ENCODE measurements around the gene FLCN.

The FLCN gene

DNA sequence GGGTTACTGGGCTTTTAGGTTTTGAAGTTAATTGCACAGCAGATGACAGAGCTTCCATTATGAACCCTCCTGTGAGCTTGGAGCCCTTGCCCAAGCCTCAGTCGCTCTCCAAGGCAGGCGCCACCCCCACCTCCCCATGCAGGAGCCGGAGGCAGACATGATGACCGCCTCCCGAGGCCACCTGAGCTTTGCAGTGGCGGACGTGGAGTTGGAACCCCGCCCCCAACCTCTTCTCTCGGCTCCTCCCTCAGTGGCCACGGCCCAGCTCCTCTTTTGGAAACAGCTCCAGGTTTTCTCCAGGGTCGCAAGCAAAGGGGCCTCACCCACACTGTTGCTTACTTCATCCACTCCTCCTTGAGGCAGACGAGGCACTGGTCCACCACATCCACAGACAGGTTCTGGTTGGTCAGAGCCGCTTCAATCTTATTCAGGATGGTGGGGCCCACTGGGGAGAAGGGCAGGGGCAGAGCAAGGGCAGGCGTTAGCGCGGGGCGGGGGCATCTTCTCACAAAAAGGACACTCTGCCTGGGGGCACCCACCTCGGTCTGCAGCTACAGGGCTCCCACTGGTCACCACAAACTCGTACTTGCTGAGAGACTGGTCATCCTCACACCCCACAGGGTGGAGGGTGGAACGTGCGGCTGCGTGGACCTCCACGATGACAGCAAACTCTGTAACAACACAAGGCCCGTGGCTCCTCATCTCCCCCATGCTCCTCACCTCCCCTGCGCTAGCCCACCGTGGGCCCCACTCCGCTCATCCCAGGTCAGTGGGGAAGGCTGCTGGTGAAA, 22.1 kb downstream of the FLCN start:
- H3K4me3 ChIP-seq (ENCODE audit: low read depth, low read length), result no peak overlapping the region
- DNase-seq (ENCODE audit: low read depth, low spot score), result no peak
- in situ Hi-C loops (cut with HindIII; ENCODE audit: low sequenced_read_pairs), result no loop called here
- TF ChIP-seq, protein P1, sequence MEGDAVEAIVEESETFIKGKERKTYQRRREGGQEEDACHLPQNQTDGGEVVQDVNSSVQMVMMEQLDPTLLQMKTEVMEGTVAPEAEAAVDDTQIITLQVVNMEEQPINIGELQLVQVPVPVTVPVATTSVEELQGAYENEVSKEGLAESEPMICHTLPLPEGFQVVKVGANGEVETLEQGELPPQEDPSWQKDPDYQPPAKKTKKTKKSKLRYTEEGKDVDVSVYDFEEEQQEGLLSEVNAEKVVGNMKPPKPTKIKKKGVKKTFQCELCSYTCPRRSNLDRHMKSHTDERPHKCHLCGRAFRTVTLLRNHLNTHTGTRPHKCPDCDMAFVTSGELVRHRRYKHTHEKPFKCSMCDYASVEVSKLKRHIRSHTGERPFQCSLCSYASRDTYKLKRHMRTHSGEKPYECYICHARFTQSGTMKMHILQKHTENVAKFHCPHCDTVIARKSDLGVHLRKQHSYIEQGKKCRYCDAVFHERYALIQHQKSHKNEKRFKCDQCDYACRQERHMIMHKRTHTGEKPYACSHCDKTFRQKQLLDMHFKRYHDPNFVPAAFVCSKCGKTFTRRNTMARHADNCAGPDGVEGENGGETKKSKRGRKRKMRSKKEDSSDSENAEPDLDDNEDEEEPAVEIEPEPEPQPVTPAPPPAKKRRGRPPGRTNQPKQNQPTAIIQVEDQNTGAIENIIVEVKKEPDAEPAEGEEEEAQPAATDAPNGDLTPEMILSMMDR (IDR thresholded peaks at IDR 0.05; ENCODE audit: low read depth, low read length), result no peak

DNA sequence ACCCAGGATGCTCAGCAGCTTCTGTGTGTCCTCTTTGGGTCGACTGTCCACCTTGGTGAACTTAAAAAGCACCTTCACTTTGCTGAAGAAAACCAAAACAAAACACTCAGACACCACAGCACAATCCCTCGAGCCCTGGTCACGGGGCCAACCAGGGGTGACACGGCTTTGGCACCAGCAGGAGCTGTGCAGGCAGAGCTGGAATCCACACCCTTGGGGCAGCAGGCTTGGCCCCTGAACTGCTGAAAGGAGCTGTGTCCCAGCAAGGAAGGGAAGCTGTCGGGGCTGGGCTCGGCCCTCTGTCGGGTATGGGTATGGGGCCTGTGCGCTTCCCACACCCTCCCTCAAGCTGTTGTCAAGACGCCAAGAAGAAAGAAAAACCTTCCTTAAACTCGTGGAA, 23.2 kb downstream of the FLCN start:
- no peak for DNase-seq (ENCODE audit: low read depth, low spot score)
- H3K4me3 ChIP-seq (ENCODE audit: low read depth, low read length), result no peak overlapping the region
- TF ChIP-seq, protein P1 (IDR thresholded peaks at IDR 0.05; ENCODE audit: low read depth, low read length), result no peak
- in situ Hi-C loops (cut with HindIII; ENCODE audit: low sequenced_read_pairs), result no loop called here

DNA sequence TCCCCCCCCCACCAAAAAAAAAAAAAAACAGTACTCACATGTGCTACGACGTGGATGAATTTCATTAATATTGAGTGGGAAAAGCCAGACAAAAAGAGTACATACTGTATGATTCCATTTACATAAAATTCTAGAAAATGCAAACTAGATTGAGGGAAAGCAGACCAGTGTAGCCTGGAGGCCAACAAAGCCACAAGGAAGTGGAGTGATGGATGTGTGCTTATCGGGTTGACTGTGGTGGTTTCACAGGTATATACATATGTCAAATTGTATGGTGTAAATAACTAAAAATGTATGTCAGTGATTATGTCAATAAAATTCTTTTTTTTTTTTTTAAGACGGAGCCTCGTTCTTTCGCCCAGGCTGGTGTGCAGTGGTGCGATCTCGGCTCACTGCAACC, 29.0 kb downstream of the FLCN start:
- H3K4me3 ChIP-seq (ENCODE audit: low read depth, low read length), result no peak overlapping the region
- TF ChIP-seq, protein P1 (IDR thresholded peaks at IDR 0.05; ENCODE audit: low read depth, low read length), result no peak
- in situ Hi-C loops (cut with HindIII; ENCODE audit: low sequenced_read_pairs), result no loop called here
- DNase-seq (ENCODE audit: low read depth, low spot score), result no peak

DNA sequence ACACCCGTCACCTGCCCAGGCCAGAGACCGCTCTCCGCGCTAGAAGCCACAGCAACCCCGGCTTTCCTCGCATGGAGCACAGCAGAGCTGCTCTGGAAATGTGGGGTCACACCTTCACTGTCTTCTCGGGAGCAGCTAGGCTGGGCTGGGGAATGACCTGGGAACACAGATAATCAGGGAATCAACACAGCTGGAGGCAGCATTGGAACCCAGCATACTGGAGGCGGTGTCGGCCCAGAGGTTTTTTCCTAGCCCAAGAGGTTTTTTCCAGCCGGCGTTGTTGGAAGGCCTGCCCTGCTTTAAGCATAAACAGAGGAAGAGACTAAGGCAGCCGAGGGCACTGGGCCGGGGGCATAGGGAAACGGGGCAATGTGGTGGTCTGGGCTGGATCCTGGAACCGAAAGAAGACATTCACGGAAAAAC, 30.0 kb downstream of the FLCN start:
- TF ChIP-seq, protein P1 (IDR thresholded peaks at IDR 0.05; ENCODE audit: low read depth, low read length), result no peak
- in situ Hi-C loops (cut with HindIII; ENCODE audit: low sequenced_read_pairs), result no loop called here
- no peak overlapping the region for H3K4me3 ChIP-seq (ENCODE audit: low read depth, low read length)
- no peak for DNase-seq (ENCODE audit: low read depth, low spot score)

DNA sequence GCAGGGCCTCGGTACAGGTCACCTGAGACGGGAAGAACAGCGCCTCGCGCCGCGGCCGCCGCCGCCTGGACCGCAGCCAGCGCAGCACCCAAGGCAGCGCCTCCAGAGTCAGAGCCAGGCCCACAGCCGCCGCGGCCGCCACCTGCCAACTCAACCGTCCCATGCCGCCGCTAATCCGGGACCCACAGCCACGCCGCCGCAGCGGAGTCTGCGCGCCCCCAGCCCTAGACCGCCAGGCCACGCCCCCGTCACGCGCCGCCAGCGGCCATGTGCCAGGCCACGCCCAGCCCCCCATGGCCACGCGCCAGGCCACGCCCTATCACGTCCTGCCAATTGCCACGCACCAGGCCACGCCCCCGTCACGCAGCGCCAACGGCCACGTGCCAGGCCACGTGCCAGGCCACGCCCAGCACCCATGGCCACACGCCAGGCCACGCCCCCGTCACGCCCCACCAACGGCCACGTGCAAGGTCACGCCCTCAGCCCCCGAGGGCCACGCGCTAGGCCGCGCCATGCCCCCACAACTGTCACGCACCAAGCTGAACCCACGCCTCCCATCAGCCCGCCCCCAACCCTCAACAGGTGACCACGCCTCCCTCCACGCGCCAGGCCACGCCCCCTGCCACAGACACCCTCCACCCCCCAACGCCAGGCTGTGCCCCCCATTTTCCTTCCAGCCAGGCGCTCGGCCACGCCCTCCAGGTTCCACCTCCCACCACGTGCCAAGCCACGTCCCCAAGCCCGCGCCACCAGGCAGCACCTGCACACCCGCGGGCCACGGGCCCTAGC, 30.6 kb downstream of the FLCN start, which contains the start of gene PLD6:
Gene PLD6 (minus strand): TSS at position 210 of the 789 bp plus-strand sequence. CDS start 47 bp downstream, at position 163.
- TF ChIP-seq, protein P1 (IDR thresholded peaks at IDR 0.05; ENCODE audit: low read depth, low read length), result no peak
- DNase-seq (ENCODE audit: low read depth, low spot score), result peak; percentile 34
- in situ Hi-C loops (cut with HindIII; ENCODE audit: low sequenced_read_pairs), result no loop called here
- peak within 1 kb of the TSS; percentile 39 for H3K4me3 ChIP-seq (ENCODE audit: low read depth, low read length)

DNA sequence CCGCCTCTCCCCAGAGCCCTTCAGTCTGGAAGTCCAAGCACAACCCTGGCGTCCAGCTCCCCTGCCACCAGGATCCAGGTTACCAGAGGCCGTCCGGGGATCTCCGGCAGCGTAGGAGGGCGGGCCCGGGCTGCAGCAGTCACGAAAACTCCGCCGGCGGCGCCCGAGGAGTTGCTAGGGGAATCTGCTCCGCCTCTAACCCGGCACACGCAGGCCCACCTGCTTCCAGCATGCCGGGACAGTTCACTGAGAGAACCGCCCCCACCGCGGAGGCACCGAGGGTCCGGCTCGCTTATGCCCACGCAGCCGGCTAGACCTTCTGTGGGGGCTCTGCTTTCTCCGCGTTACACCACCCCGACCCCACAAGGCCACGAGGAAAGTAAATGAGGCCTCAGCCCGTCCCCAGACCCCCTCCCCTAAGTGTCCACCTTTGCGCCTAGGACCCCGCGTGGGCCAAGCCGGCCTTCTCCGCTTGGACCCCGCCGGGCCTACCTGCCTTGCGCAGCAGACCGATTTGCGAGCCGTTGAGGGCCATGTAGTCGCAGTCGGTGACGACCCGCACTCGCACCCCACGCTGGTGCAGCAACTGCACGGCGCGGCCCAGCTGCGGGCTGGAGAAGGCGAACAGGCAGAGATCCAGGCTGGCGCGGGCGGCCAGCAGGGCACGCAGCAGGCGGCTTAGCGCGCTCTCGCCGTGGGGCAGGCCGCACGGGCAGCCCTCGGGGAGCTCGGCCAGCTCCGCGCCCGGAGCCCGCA, 31.4 kb downstream of the FLCN start:
- in situ Hi-C loops (cut with HindIII; ENCODE audit: low sequenced_read_pairs), result no loop called here
- TF ChIP-seq, protein P1 (IDR thresholded peaks at IDR 0.05; ENCODE audit: low read depth, low read length), result no peak
- DNase-seq (ENCODE audit: low read depth, low spot score), result peak; percentile 27
- peak overlapping the region; percentile 39 for H3K4me3 ChIP-seq (ENCODE audit: low read depth, low read length)

Data from astrocyte of the spinal cord (primary cell).